OCI-LY1 (cell line): ENCODE results near the gene EML6.
"Not testable (repeated sequence)": the region's sequence is repeated elsewhere in the genome, so short reads cannot be mapped to it uniquely, and the experiment has no call there.

Experiments
- CTCF ChIP-seq: fragments of 200-600 bp; sonication (generic), shearing (Covaris generic); IDR thresholded peaks from 2 replicates; pipeline ENCODE4 v1.5.1; 2017; ENCODE audit warnings: mild to moderate bottlenecking, antibody characterized with exemption, low read length, moderate library complexity, mixed read lengths
- EZH2 ChIP-seq: fragments of 200-600 bp; sonication (generic), shearing (Covaris generic); IDR thresholded peaks from 2 replicates; pipeline ENCODE4 v1.8.0; 2017; ENCODE audit warnings: borderline replicate concordance, mixed run types, mild to moderate bottlenecking, antibody characterized with exemption, low read length, moderate library complexity, mixed read lengths

- not testable (repeated sequence) for TF ChIP-seq CTCF, EZH2
Measured at GRCh38 chr2:54873236-54873635, 149.8 kb downstream of the EML6 start.
